Head of caudate nucleus (tissue), 42 donors: ENCODE results near the gene HSP90AB1.

Experiments used
- DNase-seq, 42 donors: peaks; one replicate each; pipeline versions ENCODE4 v3.0.0 to v3.0.0-alpha.2; 2020 to 2021; ENCODE audit warnings: mixed read lengths in 7 of 42
- intact Hi-C: fragments of 100-400 bp; cut with DNase I; formaldehyde crosslinking; loops from one replicate; pipeline ENCODE4 v1.15.0; 2022

Gene HSP90AB1

DNA sequence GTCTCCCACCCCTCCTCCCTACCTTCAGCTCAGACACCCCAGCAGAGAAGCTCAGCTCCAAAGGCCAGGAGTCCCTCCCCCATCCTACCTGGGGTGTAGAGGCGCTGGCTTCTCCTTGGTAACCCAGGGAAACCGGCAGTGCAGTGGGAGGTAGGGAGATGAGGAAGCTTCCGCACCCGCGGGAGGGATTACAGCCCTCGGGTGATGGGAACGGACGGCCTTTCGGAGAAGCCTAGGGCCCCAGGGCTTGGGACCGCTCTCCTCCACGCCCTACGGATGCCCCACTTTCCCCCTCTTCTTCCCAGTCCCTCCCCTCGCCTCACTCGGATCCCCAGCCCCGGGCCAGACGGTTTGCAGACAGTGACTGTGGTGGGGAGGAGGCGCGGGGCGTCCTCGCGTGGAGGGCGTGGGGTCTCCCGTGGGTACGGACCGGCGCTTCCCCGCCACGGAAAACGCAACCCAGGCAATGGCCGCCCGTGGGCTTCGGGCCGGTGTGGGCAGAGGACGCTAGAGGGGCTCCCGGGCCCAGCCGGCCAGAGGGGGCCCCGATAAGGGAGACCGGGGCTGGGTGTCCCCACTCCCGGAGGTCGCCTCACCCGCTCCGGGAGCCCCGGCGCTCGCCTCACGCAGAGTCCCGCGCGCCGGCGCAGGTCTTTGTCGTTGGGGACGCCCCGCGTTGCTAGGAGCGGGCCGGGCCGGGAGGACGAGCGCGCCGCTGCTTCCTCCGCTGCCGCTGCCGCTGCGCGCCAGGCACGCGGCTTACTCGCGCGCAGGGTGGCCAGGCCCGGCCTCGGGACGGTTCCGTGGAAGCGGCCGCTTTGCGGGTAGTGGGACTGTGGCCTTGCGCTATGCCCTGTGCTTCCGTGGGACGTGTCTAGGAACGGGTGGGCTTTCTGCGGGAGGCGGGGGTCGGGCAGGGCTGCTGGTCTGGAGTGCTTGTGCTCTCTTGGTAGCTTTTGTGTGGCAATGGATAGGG is 50.5 kb downstream of the HSP90AB1 start:
- intact Hi-C loops: no loop called here
- peak; percentile 27 to 88 (median 68) for DNase-seq

DNA sequence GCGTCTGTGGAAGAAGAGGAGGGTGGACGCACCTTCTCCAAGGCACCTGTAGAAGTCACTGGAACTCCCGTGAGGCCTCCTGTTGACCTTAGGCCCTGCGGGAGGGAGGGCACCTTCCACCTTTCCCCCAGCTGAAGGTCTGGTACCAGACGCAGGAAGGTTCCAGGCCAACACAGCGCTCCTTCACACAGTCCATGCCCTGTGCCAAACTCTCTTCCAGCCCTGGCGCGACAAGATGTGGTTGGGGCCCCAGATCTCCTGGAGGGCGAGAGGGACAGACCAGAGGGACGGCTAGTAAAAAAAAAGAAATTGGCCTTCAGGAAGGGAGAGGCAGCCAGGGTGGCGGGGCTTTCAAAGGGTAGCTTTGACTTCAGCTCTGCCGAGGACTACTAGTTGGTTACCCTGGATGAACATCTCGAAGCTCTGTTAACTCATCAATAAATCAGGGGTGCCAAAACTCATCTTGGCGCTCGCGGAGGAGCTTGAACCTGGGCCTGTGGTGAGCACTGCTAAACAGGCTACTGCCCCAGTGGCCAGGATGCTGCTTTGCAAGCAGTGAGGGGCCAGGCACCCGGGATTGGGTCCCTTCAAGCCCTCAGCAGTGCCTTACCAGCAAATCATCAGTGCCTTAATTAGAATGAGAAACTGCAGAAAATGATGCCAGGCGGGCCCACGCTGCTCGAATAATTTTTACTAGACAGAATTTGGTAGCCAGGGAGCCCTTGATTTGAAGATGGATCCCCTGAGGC is 51.3 kb downstream of the HSP90AB1 start:
- DNase-seq: no peak
- intact Hi-C loops: no loop called here

DNA sequence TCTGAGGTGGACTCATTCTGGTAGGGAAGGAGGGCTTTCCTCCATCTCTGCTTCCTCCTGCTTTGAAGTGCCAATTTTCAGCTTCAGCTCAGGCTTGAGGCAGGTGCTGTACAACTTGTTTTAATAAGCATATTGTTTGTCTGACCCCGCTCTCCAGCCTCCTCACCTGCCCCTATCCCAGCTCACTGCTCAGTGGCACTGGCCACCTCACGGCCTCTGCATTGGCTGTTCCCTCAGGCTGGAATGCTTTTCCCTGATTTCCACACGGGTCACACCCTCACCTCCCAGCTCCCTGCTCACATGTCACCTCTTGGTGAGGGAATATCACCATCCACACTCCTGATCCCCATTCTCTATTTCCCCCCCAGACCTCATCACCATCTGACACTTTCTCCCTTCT is 52.0 kb downstream of the HSP90AB1 start:
- DNase-seq: no peak
- intact Hi-C loops: no loop called here

DNA sequence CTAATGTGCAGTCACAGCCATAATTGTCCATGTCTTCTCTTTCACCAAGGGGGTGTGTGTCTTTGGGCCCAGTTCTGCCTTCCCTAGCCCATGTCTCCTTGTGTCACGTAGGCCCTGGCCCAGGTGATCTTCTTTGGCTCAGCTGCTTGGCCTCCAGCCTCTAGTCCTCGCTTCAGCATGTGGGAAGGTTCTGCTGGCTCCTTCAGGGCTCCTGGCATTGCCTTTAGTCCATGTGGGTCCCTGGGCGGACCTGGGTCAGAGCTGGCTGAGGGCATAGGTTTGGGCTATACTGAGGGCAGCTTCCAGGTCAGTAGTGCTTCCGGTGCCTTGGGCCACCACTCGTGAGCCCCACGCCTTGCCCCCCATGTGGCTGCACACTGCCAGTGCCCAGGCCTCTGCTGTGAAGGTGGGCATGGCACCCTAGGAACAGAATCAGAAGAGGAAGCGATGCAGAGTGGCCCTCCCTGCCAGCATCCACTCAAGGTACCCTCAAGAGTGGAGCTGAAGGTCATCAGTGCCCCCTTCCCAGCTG is 53.5 kb downstream of the HSP90AB1 start:
- no peak for DNase-seq
- intact Hi-C loops: no loop called here

DNA sequence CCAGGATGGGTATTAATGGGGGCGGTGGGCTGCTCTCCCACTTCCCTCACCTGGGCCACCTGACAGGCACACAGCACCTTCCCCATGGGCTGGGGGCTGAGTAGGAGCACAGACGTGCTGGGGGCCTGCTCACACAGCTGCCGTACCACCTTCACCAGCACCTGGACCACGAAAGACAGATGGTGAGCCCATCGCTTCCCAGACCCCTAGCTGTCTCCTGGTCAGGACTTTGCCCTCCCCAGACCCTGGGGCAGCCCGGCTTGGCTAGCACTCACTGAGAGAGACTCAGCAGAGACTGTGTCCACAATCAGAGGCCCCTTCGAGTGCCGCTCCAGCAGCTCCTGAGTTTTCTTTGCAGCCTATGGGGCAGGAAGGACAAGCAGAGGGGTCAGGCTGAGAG is 54.2 kb downstream of the HSP90AB1 start:
- intact Hi-C loops: no loop called here
- no peak for DNase-seq

DNA sequence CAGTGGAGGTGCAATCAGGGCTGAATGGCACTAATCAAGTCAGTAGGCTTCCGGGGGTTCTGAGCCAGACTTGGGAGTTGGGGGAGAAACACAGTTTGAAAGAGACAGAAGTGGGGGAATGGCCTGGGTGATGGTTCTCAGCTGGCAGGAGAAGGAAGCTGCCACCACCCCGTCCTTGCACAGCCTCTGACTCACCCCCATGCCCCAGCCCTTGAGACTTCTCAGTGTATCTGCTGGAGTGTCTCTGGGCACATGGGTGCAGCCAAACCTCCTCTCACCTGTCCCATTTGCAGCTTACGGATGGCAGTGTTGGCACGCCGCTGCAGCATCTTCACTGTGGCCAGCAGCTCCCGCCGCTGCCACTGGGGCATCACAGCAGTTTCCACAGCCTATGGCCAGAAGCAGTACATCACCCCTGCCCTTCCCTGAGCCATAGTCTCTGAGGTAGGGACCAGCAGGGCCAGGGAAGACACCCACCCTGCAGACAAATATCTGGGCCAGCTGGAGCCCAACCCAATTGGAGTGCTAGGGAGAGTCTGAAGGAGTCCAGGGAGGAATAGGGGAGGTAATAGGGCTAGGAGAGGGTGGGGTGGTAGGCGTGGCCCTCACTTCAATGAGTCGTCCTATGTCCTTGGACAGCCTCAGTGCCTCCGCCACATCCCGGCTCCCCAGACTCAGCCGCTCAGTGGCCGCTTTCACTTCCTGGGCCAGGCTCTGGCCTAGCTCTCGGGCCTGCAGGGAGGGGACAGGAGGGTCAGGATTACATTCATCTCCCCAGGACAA is 55.1 kb downstream of the HSP90AB1 start:
- DNase-seq: no peak
- intact Hi-C loops: no loop called here

DNA sequence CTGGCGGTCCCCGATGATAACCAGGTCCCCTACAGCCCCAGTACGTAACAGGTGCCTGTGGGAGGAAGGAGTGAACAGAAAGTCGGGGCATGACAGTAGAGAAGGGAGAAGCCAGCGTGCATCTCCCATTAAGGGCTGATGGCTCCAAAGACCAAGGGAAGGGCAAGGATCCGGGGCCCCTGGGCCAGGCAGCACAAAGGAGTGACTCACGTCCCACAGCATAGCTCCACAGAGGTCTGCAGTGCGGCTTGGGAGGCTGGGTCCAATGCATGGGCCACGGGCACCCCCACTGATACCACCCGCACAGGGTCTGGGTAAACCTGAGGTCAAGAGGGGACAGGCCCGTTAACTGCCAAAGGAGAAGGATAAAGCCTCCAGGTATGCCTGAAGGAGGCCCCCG is 56.0 kb downstream of the HSP90AB1 start:
- intact Hi-C loops: no loop called here
- DNase-seq: no peak
